ENCODE measurements around the gene GPR32. TPM values are rescaled to one million over a fixed set of nuclear protein-coding genes. Genes with fewer than 3 reads are reported as not detected.

The GPR32 gene
- total RNA-seq, 1 experiment from 2014 or later = not detected

DNA sequence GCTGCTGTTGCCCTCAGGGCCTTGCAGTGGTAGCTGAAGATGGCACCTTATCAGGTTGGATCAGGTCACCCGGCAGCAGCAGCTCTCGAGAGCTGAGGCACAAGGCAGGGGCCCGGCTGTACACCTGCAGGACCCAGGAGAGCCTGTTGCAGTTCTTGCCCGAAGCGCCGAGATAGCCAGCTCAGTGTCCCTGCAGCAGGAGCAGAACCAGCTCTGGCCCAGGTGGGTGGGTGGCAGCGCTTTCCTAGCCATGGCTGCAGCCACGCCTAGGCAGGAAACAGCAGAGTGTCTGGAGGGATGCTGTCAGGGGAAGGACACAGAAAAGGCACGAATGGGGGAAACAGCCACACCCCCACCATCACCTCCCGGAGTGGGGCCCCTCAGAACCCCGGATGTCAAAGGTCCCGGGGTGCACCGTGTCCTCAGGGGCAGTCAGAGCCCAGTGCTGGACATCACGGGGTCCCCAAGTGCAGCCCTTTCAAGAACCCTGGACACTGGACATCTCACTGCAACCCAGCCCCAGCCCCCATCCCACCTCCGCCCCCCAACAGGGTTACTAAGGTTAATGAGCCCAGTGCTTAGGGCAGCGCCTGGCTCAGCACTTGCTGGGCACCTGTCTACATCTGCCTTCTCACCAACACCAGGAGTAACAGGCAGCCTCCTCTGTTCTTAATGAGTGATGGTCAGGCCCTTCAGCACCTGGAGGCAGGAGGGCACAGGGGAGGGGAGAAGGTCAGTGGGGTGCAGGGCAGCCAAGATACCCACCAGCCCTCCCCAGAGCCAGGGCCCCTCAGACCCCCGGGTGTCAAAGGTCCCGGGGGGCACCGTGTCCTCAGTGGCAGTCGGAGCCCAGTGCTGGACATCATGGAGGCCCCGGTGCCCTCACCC, 28.6 kb downstream of the GPR32 start:
- Mint-ChIP-seq H3K4me1 (peaks cover 33% of the 10 kb centered on the region), H3K27ac (no peak overlapping the region), H3K27me3 (ENCODE audit: low read depth) (no peaks in the 10 kb centered on the region), H3K9me3 (no peaks in the 10 kb centered on the region), H3K36me3 (peaks cover 56% of the 10 kb centered on the region), H3K4me3 (no peak overlapping the region)
- DNase-seq (ENCODE audit: low spot score) = no peak
- CTCF ChIA-PET = interaction anchor here (0.6 to 1.1 kb wide), 3 partner anchors 74 to 619 kb away, joined by 3 to 5 read pairs (median 4); partner anchors contain the start of gene SIGLEC10
- TF ChIP-seq, protein P1, sequence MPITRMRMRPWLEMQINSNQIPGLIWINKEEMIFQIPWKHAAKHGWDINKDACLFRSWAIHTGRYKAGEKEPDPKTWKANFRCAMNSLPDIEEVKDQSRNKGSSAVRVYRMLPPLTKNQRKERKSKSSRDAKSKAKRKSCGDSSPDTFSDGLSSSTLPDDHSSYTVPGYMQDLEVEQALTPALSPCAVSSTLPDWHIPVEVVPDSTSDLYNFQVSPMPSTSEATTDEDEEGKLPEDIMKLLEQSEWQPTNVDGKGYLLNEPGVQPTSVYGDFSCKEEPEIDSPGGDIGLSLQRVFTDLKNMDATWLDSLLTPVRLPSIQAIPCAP (CRISPR knock-in tag; IDR thresholded peaks at IDR 0.05) = no peak
- no peak for TF ChIP-seq FOXP1 (CRISPR knock-in tag; IDR thresholded peaks at IDR 0.05; ENCODE audit: borderline replicate concordance)
- TF ChIP-seq, protein P2, sequence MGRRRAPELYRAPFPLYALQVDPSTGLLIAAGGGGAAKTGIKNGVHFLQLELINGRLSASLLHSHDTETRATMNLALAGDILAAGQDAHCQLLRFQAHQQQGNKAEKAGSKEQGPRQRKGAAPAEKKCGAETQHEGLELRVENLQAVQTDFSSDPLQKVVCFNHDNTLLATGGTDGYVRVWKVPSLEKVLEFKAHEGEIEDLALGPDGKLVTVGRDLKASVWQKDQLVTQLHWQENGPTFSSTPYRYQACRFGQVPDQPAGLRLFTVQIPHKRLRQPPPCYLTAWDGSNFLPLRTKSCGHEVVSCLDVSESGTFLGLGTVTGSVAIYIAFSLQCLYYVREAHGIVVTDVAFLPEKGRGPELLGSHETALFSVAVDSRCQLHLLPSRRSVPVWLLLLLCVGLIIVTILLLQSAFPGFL (CRISPR knock-in tag; IDR thresholded peaks at IDR 0.05; ENCODE audit: borderline replicate concordance) = no peak
- no peak for TF ChIP-seq JUN (CRISPR knock-in tag; IDR thresholded peaks at IDR 0.05)
- TF ChIP-seq, protein P3, sequence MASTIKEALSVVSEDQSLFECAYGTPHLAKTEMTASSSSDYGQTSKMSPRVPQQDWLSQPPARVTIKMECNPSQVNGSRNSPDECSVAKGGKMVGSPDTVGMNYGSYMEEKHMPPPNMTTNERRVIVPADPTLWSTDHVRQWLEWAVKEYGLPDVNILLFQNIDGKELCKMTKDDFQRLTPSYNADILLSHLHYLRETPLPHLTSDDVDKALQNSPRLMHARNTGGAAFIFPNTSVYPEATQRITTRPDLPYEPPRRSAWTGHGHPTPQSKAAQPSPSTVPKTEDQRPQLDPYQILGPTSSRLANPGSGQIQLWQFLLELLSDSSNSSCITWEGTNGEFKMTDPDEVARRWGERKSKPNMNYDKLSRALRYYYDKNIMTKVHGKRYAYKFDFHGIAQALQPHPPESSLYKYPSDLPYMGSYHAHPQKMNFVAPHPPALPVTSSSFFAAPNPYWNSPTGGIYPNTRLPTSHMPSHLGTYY (CRISPR knock-in tag; IDR thresholded peaks at IDR 0.05) = no peak
- no peak for TF ChIP-seq CBFB (CRISPR knock-in tag; IDR thresholded peaks at IDR 0.05; ENCODE audit: low read depth)
- ATAC-seq = no peak
- POLR2A ChIA-PET = interaction anchor here (0.8 kb wide), 1 partner anchor 541 kb away, joined by 3 read pairs; no protein-coding TSS in a partner anchor

DNA sequence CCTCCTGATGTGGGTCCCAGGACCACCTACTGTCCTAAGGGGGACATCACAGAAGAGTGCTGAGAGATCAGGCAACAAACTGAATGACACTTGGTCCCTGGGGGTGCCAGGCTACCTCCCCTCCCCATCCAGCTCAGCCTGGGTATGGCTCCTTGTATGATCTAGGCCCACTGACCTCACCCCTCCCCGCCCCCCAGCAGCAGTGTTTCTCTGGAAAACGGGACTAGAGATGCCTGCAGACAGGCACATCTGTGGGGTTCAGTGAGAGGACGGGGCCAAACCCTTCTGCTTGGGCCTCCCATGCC, 29.2 kb downstream of the GPR32 start:
- no peak overlapping the region for H3K4me3 Mint-ChIP-seq
- H3K27me3 Mint-ChIP-seq (ENCODE audit: low read depth) = no peaks in the 10 kb centered on the region
- ChIA-PET POLR2A (no interaction called here), CTCF (interaction anchor here (0.7 kb wide), 1 partner anchor 75 kb away, joined by 3 read pairs; no protein-coding TSS in a partner anchor)
- peaks cover 29% of the 10 kb centered on the region for H3K4me1 Mint-ChIP-seq
- ATAC-seq (no peak), DNase-seq (ENCODE audit: low spot score) (no peak)
- peaks cover 60% of the 10 kb centered on the region for H3K36me3 Mint-ChIP-seq
- no peaks in the 10 kb centered on the region for H3K9me3 Mint-ChIP-seq
- H3K27ac Mint-ChIP-seq = no peak overlapping the region
- TF ChIP-seq ZBTB43 (CRISPR knock-in tag; IDR thresholded peaks at IDR 0.05) (no peak), CREM (CRISPR knock-in tag; IDR thresholded peaks at IDR 0.05) (no peak), ELF4 (CRISPR knock-in tag; IDR thresholded peaks at IDR 0.05; ENCODE audit: low read depth) (no peak), FOXK1 (CRISPR knock-in tag; IDR thresholded peaks at IDR 0.05) (no peak), ZNF317 (CRISPR knock-in tag; IDR thresholded peaks at IDR 0.05; ENCODE audit: borderline replicate concordance, low read depth) (no peak), NFE2L1 (CRISPR knock-in tag; IDR thresholded peaks at IDR 0.05) (no peak), ZNF396 (CRISPR knock-in tag; IDR thresholded peaks at IDR 0.05; ENCODE audit: borderline replicate concordance) (no peak), IRF2 (CRISPR knock-in tag; IDR thresholded peaks at IDR 0.05; ENCODE audit: borderline replicate concordance, low read depth) (no peak)
- TF ChIP-seq, protein P4, sequence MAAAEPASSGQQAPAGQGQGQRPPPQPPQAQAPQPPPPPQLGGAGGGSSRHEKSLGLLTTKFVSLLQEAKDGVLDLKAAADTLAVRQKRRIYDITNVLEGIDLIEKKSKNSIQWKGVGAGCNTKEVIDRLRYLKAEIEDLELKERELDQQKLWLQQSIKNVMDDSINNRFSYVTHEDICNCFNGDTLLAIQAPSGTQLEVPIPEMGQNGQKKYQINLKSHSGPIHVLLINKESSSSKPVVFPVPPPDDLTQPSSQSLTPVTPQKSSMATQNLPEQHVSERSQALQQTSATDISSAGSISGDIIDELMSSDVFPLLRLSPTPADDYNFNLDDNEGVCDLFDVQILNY (CRISPR knock-in tag; IDR thresholded peaks at IDR 0.05) = no peak
- TF ChIP-seq, protein P5, sequence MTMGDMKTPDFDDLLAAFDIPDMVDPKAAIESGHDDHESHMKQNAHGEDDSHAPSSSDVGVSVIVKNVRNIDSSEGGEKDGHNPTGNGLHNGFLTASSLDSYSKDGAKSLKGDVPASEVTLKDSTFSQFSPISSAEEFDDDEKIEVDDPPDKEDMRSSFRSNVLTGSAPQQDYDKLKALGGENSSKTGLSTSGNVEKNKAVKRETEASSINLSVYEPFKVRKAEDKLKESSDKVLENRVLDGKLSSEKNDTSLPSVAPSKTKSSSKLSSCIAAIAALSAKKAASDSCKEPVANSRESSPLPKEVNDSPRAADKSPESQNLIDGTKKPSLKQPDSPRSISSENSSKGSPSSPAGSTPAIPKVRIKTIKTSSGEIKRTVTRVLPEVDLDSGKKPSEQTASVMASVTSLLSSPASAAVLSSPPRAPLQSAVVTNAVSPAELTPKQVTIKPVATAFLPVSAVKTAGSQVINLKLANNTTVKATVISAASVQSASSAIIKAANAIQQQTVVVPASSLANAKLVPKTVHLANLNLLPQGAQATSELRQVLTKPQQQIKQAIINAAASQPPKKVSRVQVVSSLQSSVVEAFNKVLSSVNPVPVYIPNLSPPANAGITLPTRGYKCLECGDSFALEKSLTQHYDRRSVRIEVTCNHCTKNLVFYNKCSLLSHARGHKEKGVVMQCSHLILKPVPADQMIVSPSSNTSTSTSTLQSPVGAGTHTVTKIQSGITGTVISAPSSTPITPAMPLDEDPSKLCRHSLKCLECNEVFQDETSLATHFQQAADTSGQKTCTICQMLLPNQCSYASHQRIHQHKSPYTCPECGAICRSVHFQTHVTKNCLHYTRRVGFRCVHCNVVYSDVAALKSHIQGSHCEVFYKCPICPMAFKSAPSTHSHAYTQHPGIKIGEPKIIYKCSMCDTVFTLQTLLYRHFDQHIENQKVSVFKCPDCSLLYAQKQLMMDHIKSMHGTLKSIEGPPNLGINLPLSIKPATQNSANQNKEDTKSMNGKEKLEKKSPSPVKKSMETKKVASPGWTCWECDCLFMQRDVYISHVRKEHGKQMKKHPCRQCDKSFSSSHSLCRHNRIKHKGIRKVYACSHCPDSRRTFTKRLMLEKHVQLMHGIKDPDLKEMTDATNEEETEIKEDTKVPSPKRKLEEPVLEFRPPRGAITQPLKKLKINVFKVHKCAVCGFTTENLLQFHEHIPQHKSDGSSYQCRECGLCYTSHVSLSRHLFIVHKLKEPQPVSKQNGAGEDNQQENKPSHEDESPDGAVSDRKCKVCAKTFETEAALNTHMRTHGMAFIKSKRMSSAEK (CRISPR knock-in tag; IDR thresholded peaks at IDR 0.05; ENCODE audit: borderline replicate concordance) = no peak
- TF ChIP-seq, protein P6, sequence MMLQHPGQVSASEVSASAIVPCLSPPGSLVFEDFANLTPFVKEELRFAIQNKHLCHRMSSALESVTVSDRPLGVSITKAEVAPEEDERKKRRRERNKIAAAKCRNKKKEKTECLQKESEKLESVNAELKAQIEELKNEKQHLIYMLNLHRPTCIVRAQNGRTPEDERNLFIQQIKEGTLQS (CRISPR knock-in tag; conservative IDR thresholded peaks at IDR 0.05) = no peak
- TF ChIP-seq, protein P7, sequence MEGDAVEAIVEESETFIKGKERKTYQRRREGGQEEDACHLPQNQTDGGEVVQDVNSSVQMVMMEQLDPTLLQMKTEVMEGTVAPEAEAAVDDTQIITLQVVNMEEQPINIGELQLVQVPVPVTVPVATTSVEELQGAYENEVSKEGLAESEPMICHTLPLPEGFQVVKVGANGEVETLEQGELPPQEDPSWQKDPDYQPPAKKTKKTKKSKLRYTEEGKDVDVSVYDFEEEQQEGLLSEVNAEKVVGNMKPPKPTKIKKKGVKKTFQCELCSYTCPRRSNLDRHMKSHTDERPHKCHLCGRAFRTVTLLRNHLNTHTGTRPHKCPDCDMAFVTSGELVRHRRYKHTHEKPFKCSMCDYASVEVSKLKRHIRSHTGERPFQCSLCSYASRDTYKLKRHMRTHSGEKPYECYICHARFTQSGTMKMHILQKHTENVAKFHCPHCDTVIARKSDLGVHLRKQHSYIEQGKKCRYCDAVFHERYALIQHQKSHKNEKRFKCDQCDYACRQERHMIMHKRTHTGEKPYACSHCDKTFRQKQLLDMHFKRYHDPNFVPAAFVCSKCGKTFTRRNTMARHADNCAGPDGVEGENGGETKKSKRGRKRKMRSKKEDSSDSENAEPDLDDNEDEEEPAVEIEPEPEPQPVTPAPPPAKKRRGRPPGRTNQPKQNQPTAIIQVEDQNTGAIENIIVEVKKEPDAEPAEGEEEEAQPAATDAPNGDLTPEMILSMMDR (IDR thresholded peaks at IDR 0.05) = no peak
- TF ChIP-seq, protein P8, sequence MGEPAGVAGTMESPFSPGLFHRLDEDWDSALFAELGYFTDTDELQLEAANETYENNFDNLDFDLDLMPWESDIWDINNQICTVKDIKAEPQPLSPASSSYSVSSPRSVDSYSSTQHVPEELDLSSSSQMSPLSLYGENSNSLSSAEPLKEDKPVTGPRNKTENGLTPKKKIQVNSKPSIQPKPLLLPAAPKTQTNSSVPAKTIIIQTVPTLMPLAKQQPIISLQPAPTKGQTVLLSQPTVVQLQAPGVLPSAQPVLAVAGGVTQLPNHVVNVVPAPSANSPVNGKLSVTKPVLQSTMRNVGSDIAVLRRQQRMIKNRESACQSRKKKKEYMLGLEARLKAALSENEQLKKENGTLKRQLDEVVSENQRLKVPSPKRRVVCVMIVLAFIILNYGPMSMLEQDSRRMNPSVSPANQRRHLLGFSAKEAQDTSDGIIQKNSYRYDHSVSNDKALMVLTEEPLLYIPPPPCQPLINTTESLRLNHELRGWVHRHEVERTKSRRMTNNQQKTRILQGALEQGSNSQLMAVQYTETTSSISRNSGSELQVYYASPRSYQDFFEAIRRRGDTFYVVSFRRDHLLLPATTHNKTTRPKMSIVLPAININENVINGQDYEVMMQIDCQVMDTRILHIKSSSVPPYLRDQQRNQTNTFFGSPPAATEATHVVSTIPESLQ (CRISPR knock-in tag; IDR thresholded peaks at IDR 0.05) = no peak
